ENCODE measurements around the gene ADD2. TPM values are rescaled to one million over a fixed set of nuclear protein-coding genes. Genes with fewer than 3 reads are reported as not detected.

The ADD2 gene
- total RNA-seq, 1 donor from 2014 or later: 1.8 TPM

GRCh38 chr2:70789304-70790135 lies 21.5 kb upstream of the ADD2 start:
- intact Hi-C loops (cut with micrococcal nuclease): no loop called here
- DNase-seq (peak; percentile 73), ATAC-seq (peak; percentile 85)

- ATAC-seq (peak; percentile 25), DNase-seq (no peak)
- intact Hi-C loops (cut with micrococcal nuclease): no loop called here
Measured at GRCh38 chr2:70785137-70785911, 17.3 kb upstream of the ADD2 start.

GRCh38 chr2:70784320-70784719 lies 16.3 kb upstream of the ADD2 start:
- intact Hi-C loops (cut with micrococcal nuclease): no loop called here
- DNase-seq: no peak
- no peak for ATAC-seq

- ATAC-seq: no peak
- intact Hi-C loops (cut with micrococcal nuclease): no loop called here
- no peak for DNase-seq
Measured at GRCh38 chr2:70779911-70780545, 12.0 kb upstream of the ADD2 start.

GRCh38 chr2:70779491-70779890 lies 11.5 kb upstream of the ADD2 start:
- intact Hi-C loops (cut with micrococcal nuclease): no loop called here

GRCh38 chr2:70778676-70779075 lies 10.7 kb upstream of the ADD2 start:
- ATAC-seq (no peak), DNase-seq (no peak)
- intact Hi-C loops (cut with micrococcal nuclease): no loop called here

More at GRCh38 chr2:70779491-70779890, 11.5 kb upstream of the ADD2 start:
- ATAC-seq (no peak), DNase-seq (no peak)

- DNase-seq (no peak), ATAC-seq (no peak)
- intact Hi-C loops (cut with micrococcal nuclease): no loop called here
Measured at GRCh38 chr2:70777450-70777849, 9.4 kb upstream of the ADD2 start.

- no peak for DNase-seq
- no peak for ATAC-seq
- intact Hi-C loops (cut with micrococcal nuclease): no loop called here
Measured at GRCh38 chr2:70776266-70776665, 8.3 kb upstream of the ADD2 start.

- intact Hi-C loops (cut with micrococcal nuclease): no loop called here
- ATAC-seq (no peak), DNase-seq (no peak)
Measured at GRCh38 chr2:70775141-70775540, 7.1 kb upstream of the ADD2 start.

- ATAC-seq: no peak
Measured at GRCh38 chr2:70772486-70773155, 4.6 kb upstream of the ADD2 start.

GRCh38 chr2:70771446-70771845 lies 3.4 kb upstream of the ADD2 start:
- intact Hi-C loops (cut with micrococcal nuclease): no loop called here
- DNase-seq: no peak
- no peak for ATAC-seq

More at GRCh38 chr2:70772486-70773155, 4.6 kb upstream of the ADD2 start:
- no peak for DNase-seq
- intact Hi-C loops (cut with micrococcal nuclease): no loop called here

- DNase-seq (no peak), ATAC-seq (no peak)
- intact Hi-C loops (cut with micrococcal nuclease): no loop called here
Measured at GRCh38 chr2:70769450-70769849, 1.4 kb upstream of the ADD2 start.

GRCh38 chr2:70768590-70769085 lies 638 bp upstream of the ADD2 start:
- no peak for ATAC-seq
- intact Hi-C loops (cut with micrococcal nuclease): no loop called here
- DNase-seq: no peak

- peak; percentile 54 for ATAC-seq
- intact Hi-C loops (cut with micrococcal nuclease): no loop called here
- DNase-seq: no peak
Measured at GRCh38 chr2:70767079-70767698, 811 bp downstream of the ADD2 start.

GRCh38 chr2:70766357-70767078 lies 1.5 kb downstream of the ADD2 start:
- DNase-seq: no peak

GRCh38 chr2:70765507-70765906 lies 2.5 kb downstream of the ADD2 start:
- DNase-seq: no peak
- intact Hi-C loops (cut with micrococcal nuclease): no loop called here
- no peak for ATAC-seq

More at GRCh38 chr2:70766357-70767078, 1.5 kb downstream of the ADD2 start:
- intact Hi-C loops (cut with micrococcal nuclease): no loop called here
- no peak for ATAC-seq

- intact Hi-C loops (cut with micrococcal nuclease): no loop called here
- DNase-seq: no peak
- no peak for ATAC-seq
Measured at GRCh38 chr2:70759446-70759845, 8.6 kb downstream of the ADD2 start.

GRCh38 chr2:70757966-70758365 lies 10.0 kb downstream of the ADD2 start:
- intact Hi-C loops (cut with micrococcal nuclease): no loop called here
- DNase-seq: no peak
- ATAC-seq: no peak
